SU-DHL-6 (cell line): ENCODE data around the gene MAPK1IP1L.
"Not testable (repeated sequence)": the region's sequence is repeated elsewhere in the genome, so short reads cannot be mapped to it uniquely, and the experiment has no call there.

Experiments used
- H2AFZ ChIP-seq: fragments of 200-600 bp; sonication (generic); 2 replicates; pipeline ENCODE4 v1.6.1; 2014; ENCODE audit warnings: low read depth, mild to moderate bottlenecking, moderate library complexity, mixed read lengths, antibody characterized with exemption, low read length; ENCODE audit not compliant: severe bottlenecking
- H3F3A ChIP-seq: fragments of 200-600 bp; shearing (Covaris generic); 2 replicates; pipeline ENCODE4 v1.6.0; 2016; ENCODE audit warnings: antibody characterized with exemption, mild to moderate bottlenecking; ENCODE audit not compliant: insufficient read depth
- H3K27ac ChIP-seq: fragments of 200-600 bp; sonication (generic); 2 replicates; pipeline ENCODE4 v1.5.1; 2016; ENCODE audit warnings: low read depth, mild to moderate bottlenecking, low read length, moderate library complexity, mixed read lengths
- H3K27me3 ChIP-seq: fragments of 200-600 bp; sonication (generic), shearing (Covaris generic); 2 replicates; pipeline ENCODE4 v1.6.0; 2014; ENCODE audit warnings: mild to moderate bottlenecking, low read length
- H3K36me3 ChIP-seq: fragments of 200-600 bp; sonication (generic); 2 replicates; pipeline ENCODE4 v1.6.1; 2014; ENCODE audit warnings: mild to moderate bottlenecking, low read length, mixed read lengths
- H3K4me2 ChIP-seq: fragments of 300-600, 200-600 bp; shearing (Covaris generic), sonication (generic); 2 replicates; pipeline ENCODE4 v1.6.0; 2014; ENCODE audit warnings: low read length, low read depth, mild to moderate bottlenecking; ENCODE audit not compliant: poor library complexity, severe bottlenecking
- H3K4me3 ChIP-seq: fragments of 200-600 bp; sonication (generic); 2 replicates; pipeline ENCODE4 v1.5.1; 2014; ENCODE audit warnings: antibody characterized with exemption, low read length, mild to moderate bottlenecking, mixed read lengths; ENCODE audit not compliant: insufficient read depth, poor library complexity, severe bottlenecking
- H3K79me2 ChIP-seq: fragments of 200-600 bp; sonication (generic); 2 replicates; pipeline ENCODE4 v1.6.1; 2014; ENCODE audit warnings: mild to moderate bottlenecking, low read length, moderate library complexity; ENCODE audit not compliant: insufficient read depth
- H3K9ac ChIP-seq: fragments of 200-600 bp; sonication (generic); 2 replicates; pipeline ENCODE4 v1.7.0; 2014; ENCODE audit warnings: mild to moderate bottlenecking, low read length
- H3K9me2 ChIP-seq: fragments of 200-600 bp; sonication (generic); replicated peaks from 2 replicates; pipeline ENCODE4 v1.6.1; 2014; ENCODE audit warnings: low read length; ENCODE audit not compliant: insufficient read depth
- H3K9me3 ChIP-seq: fragments of 200-600 bp; sonication (generic); 2 replicates; pipeline ENCODE4 v1.6.1; 2014; ENCODE audit warnings: low read length, mixed read lengths; ENCODE audit not compliant: insufficient read depth
- H4K20me1 ChIP-seq: fragments of 200-600 bp; sonication (generic); 2 replicates; pipeline ENCODE4 v1.6.1; 2014; ENCODE audit warnings: low read depth, mild to moderate bottlenecking, antibody characterized with exemption, low read length, moderate library complexity, mixed read lengths
- CTCF ChIP-seq: fragments of 200-600 bp; sonication (generic); IDR thresholded peaks from one replicate; pipeline ENCODE4 v1.5.1; 2017; ENCODE audit warnings: antibody characterized with exemption, mild to moderate bottlenecking, low read length, moderate library complexity; ENCODE audit not compliant: insufficient read depth, poor library complexity, severe bottlenecking
- EZH2phosphoT487 ChIP-seq: fragments of 200-600 bp; sonication (generic), shearing (Covaris generic); conservative IDR thresholded peaks from 2 replicates; pipeline ENCODE4 v1.6.1; 2018; ENCODE audit warnings: mild to moderate bottlenecking, antibody characterized with exemption, low read length, moderate library complexity, mixed read lengths

Gene MAPK1IP1L

GRCh38 chr14:55074662-55075061, 23.2 kb downstream of the MAPK1IP1L start:
- Histone ChIP-seq H3K4me2 (peak overlapping the region; percentile 48), H3K27me3 (no peaks in the 10 kb centered on the region), H4K20me1 (no peaks in the 10 kb centered on the region), H3K9me3 (no peaks in the 10 kb centered on the region), H3K79me2 (no peaks in the 10 kb centered on the region), H3K9ac (peak overlapping the region; percentile 4; the same call in 1 of the 2 replicates), H3K9me2 (no peaks in the 10 kb centered on the region), H3K27ac (no peak overlapping the region; the same call in 1 of the 2 replicates), H2AFZ (peak overlapping the region; percentile 52), H3K36me3 (no peaks in the 10 kb centered on the region), H3K4me3 (no peak overlapping the region), H3F3A (peaks cover 12% of the 10 kb centered on the region; the same call in 1 of the 2 replicates)
- no peak for TF ChIP-seq CTCF
- TF ChIP-seq EZH2phosphoT487, result no peak

- no peak overlapping the region for H3K9ac ChIP-seq
- H3F3A ChIP-seq, result peaks cover 12% of the 10 kb centered on the region; the same call in 1 of the 2 replicates
- H4K20me1 ChIP-seq, result no peaks in the 10 kb centered on the region
- no peaks in the 10 kb centered on the region for H3K9me3 ChIP-seq
- no peak for TF ChIP-seq CTCF
- TF ChIP-seq EZH2phosphoT487, result no peak
- no peaks in the 10 kb centered on the region for H3K36me3 ChIP-seq
- H3K4me3 ChIP-seq, result no peak overlapping the region
- H3K9me2 ChIP-seq, result no peaks in the 10 kb centered on the region
- no peak overlapping the region for H2AFZ ChIP-seq
- H3K27me3 ChIP-seq, result no peaks in the 10 kb centered on the region
- no peaks in the 10 kb centered on the region for H3K79me2 ChIP-seq
- no peak overlapping the region for H3K4me2 ChIP-seq
- H3K27ac ChIP-seq, result no peak overlapping the region
Observed at GRCh38 chr14:55075628-55076175, 24.3 kb downstream of the MAPK1IP1L start.

GRCh38 chr14:55077170-55078151, 26.0 kb downstream of the MAPK1IP1L start:
- no peak overlapping the region for H3K4me3 ChIP-seq
- TF ChIP-seq EZH2phosphoT487 (no peak), CTCF (no peak)
- H3K27ac ChIP-seq, result no peak overlapping the region
- no peak overlapping the region for H3K9ac ChIP-seq
- no peaks in the 10 kb centered on the region for H4K20me1 ChIP-seq
- H3K79me2 ChIP-seq, result no peaks in the 10 kb centered on the region
- no peak overlapping the region for H2AFZ ChIP-seq
- no peaks in the 10 kb centered on the region; the same call in 1 of the 2 replicates for H3F3A ChIP-seq
- no peak overlapping the region for H3K4me2 ChIP-seq
- H3K27me3 ChIP-seq, result no peaks in the 10 kb centered on the region
- no peaks in the 10 kb centered on the region for H3K9me3 ChIP-seq
- H3K36me3 ChIP-seq, result no peaks in the 10 kb centered on the region
- no peaks in the 10 kb centered on the region for H3K9me2 ChIP-seq

- H3K9me2 ChIP-seq, H3K9me3 ChIP-seq, H3F3A ChIP-seq, H3K27ac ChIP-seq, H3K9ac ChIP-seq, H4K20me1 ChIP-seq, H3K4me3 ChIP-seq, H3K79me2 ChIP-seq, H3K4me2 ChIP-seq, H3K27me3 ChIP-seq, H3K36me3 ChIP-seq, H2AFZ ChIP-seq: not testable (repeated sequence)
Observed at GRCh38 chr14:55079961-55080360, 28.5 kb downstream of the MAPK1IP1L start.
